BJ (cell line): ENCODE measurements around the gene LMTK2. TPM values are rescaled to one million over a fixed set of nuclear protein-coding genes. Genes with fewer than 3 reads are reported as not detected.
"Not testable (repeated sequence)": the region's sequence is repeated elsewhere in the genome, so short reads cannot be mapped to it uniquely, and the experiment has no call there.

Experiments used
- CTCF ChIA-PET: fragments of 350-600 bp; formaldehyde crosslinking; extraction: SDS; loops from one replicate; lab custom pipeline; 2021; ENCODE audit warnings: antibody characterized with exemption, inconsistent platforms; lab: Yijun Ruan, JAX
- POLR2A ChIA-PET: fragments of 300-600 bp; sonication (Branson Sonifier 250); formaldehyde crosslinking; extraction: SDS; loops from one replicate; lab custom pipeline; 2021; ENCODE audit warnings: antibody characterized with exemption; lab: Charles Lee
- DNase-seq: peaks from one replicate; pipeline ENCODE4 v3.0.0-alpha.2; 2011; ENCODE audit warnings: low read depth
- H3K27me3 ChIP-seq: 2 replicates; pipeline ENCODE4 v1.6.0; 2011; ENCODE audit warnings: low read length; ENCODE audit not compliant: control insufficient read depth, insufficient read depth
- H3K36me3 ChIP-seq: 2 replicates; pipeline ENCODE4 v1.5.1; 2011; ENCODE audit warnings: low read length; ENCODE audit not compliant: control insufficient read depth, insufficient read depth
- H3K4me3 ChIP-seq: 2 replicates; pipeline ENCODE4 v1.5.1; 2011; ENCODE audit warnings: low read depth, mild to moderate bottlenecking, control low read depth, low read length
- polyA plus RNA-seq: library from polyadenylated mRNA; depleted of rRNA; stranded (reverse); fragments of >200 nt; gene quantifications from 2 replicates; pipeline ENCODE4 v1.2.3, GENCODE V29; 2011
- TF ChIP-seq, protein P1 (sequence below): IDR thresholded peaks from 2 replicates; pipeline ENCODE4 v1.5.1; 2011; ENCODE audit warnings: low read depth, mild to moderate bottlenecking, control low read depth, inconsistent platforms, low read length, moderate library complexity; ENCODE audit not compliant: insufficient read depth

LMTK2 gene
- polyA plus RNA-seq, 1 experiment, result 3.8 TPM

DNA sequence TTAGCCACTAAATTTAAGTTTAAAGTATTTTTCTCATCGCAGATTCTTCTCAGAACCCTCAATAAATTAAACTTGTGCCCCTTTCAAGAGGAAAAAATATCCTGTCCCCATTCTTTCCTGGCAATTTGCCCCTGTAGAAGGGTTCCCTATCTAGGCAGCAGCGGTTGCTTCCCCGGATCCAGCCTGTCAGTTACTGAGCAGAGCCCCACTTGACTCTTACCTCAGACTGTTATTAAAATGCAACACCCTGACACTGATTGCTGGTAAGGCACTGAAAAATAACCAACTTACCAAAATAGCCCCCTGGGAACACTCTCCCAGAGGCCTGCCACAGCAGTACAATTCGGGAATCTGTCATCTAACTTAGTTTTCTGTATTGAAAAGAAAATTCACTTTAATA, 13.9 kb downstream of the LMTK2 start:
- Histone ChIP-seq H3K4me3 (no peak overlapping the region), H3K27me3 (no peaks in the 10 kb centered on the region), H3K36me3 (no peaks in the 10 kb centered on the region)
- ChIA-PET POLR2A (no interaction called here), CTCF (interaction anchor here (1.7 kb wide), 1 partner anchor 48 kb away, joined by 15 read pairs; no protein-coding TSS in a partner anchor)
- TF ChIP-seq, protein P1, sequence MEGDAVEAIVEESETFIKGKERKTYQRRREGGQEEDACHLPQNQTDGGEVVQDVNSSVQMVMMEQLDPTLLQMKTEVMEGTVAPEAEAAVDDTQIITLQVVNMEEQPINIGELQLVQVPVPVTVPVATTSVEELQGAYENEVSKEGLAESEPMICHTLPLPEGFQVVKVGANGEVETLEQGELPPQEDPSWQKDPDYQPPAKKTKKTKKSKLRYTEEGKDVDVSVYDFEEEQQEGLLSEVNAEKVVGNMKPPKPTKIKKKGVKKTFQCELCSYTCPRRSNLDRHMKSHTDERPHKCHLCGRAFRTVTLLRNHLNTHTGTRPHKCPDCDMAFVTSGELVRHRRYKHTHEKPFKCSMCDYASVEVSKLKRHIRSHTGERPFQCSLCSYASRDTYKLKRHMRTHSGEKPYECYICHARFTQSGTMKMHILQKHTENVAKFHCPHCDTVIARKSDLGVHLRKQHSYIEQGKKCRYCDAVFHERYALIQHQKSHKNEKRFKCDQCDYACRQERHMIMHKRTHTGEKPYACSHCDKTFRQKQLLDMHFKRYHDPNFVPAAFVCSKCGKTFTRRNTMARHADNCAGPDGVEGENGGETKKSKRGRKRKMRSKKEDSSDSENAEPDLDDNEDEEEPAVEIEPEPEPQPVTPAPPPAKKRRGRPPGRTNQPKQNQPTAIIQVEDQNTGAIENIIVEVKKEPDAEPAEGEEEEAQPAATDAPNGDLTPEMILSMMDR, result no peak
- no peak for DNase-seq

DNA sequence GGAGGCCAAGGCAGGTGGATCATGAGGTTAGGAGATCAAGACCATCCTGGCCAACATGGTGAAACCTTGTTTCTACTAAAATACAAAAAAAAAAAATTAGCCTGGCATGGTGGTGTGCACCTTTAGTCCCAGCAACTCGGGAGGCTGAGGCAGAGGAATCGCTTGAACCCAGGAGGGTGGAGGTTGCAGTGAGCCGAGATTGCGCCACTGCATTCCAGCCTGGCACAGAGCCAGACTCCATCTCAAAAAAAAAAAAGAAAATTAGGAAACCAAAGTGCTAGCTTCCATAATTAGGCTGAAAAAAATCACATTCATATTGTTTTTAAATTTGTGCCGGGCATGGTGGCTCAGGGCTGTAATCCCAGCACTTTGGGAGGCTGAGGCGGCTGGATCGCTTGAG, 14.7 kb downstream of the LMTK2 start:
- DNase-seq, H3K27me3 ChIP-seq, H3K4me3 ChIP-seq, POLR2A ChIA-PET, CTCF ChIA-PET, H3K36me3 ChIP-seq: not testable (repeated sequence)

DNA sequence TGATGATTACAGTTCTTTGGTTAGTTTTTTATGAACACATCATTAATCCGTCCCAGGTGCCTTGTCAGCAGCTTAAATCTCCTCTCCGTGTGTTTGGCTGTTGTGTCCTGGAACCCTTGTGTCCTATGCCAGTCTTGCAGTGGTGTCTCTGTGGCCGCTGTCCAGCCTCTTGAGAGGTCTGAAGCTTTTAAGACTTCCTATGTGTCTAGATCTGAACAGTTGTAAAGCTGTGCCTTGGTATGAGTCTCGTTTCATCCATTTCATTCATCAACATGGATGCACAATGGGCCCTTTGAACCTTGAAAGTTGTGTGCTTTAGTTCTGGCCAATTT, 16.7 kb downstream of the LMTK2 start:
- DNase-seq, result no peak
- TF ChIP-seq, protein P1, result no peak
- ChIA-PET CTCF (interaction anchor here (0.9 to 1.5 kb wide), 2 partner anchors 11 to 101 kb away, joined by 3 read pairs; no protein-coding TSS in a partner anchor), POLR2A (no interaction called here)
- Histone ChIP-seq H3K27me3 (no peaks in the 10 kb centered on the region), H3K4me3 (no peak overlapping the region), H3K36me3 (no peaks in the 10 kb centered on the region)

DNA sequence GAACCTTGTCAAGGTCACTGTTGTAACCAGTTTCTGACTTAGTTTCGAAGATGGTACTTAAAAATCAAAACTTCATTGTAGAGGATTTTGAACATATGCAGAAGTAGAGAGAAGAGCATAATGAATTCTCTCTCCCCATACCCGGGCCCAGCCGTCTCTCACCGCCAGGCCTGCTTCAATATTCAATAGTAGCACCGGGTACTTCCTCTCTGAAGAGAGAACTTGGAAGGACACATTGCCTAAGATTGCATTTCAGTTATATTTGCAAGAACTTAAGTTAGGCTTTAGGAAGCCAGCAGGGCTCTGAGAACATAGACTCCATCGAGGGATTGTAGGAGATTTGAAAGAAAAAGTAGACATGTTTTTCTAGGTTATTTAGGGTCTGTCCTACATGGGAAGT, 19.1 kb downstream of the LMTK2 start:
- Histone ChIP-seq H3K36me3 (no peaks in the 10 kb centered on the region), H3K4me3 (no peak overlapping the region), H3K27me3 (no peaks in the 10 kb centered on the region)
- CTCF ChIA-PET, result no interaction called here
- DNase-seq, result no peak
- POLR2A ChIA-PET, result no interaction called here
- TF ChIP-seq, protein P1, result no peak

DNA sequence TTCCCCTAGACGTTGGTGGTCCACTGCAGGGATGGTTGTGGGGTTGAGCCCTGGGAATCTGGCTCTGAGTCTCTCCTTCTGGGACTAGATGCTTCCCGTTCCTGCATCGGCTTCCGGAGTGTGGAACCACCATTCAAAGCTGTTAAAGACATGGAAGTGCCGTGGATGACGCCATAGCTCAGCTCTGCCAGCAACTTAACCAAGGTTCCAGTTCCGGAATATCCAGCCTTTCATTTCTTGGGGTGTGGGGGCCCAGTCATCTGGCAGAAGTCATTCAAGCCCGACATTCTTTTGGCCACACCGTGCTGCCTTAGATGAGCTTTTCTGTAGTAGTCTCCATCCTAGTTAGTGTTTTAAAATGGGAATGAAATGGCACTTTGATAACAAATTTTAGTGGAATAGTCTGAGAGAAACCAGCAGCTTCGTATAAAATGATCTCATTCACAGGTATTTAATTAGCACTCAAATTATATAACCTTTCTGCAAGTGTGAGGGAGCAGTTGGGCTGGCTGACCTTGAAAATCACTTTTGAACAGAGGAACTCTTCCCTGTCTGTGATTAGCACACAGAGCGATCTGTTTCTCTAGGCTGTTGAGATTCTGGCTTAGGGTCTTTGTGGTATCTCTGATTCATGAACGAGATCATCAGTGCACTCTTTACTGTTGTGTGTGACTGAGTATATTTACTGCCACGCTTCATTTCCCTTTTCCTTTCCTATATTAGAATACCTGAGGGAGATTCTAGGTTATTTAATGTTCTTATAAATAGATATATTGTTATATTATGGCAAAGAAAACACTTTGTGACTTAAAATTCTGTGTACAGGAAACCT, 19.9 kb downstream of the LMTK2 start:
- POLR2A ChIA-PET, result no interaction called here
- no peaks in the 10 kb centered on the region for H3K27me3 ChIP-seq
- CTCF ChIA-PET, result no interaction called here
- no peaks in the 10 kb centered on the region for H3K36me3 ChIP-seq
- H3K4me3 ChIP-seq, result no peak overlapping the region
- TF ChIP-seq, protein P1, result no peak
- DNase-seq, result no peak

DNA sequence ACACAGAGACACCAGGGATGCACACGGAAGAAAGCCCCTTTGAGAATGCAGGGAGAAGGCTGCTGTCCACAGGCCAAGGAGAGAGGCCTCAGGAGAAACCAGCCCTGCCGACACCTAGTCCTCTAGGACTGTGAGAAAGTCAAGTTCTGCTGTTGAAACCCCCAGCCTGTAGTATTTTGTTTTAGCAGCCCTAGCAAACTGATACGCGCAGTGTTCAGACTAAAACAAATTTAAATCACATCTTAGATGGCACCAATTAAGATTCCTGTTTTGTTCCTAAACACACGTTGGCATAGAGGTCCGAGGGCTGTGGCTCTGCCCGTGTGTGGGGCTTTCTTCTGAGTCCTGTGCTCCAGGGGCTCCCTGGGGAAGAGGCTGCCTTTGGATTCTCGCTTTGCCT, 21.7 kb downstream of the LMTK2 start:
- Histone ChIP-seq H3K4me3 (no peak overlapping the region), H3K36me3 (no peaks in the 10 kb centered on the region), H3K27me3 (no peaks in the 10 kb centered on the region)
- POLR2A ChIA-PET, result no interaction called here
- CTCF ChIA-PET, result no interaction called here
- DNase-seq, result no peak
- TF ChIP-seq, protein P1, result no peak
